Measurements from ENCODE around the gene ARSB.
"Not testable (repeated sequence)": the region's sequence is repeated elsewhere in the genome, so short reads cannot be mapped to it uniquely, and the experiment has no call there.

The ARSB gene

GRCh38 chr5:78953092-78953800, 31.9 kb downstream of the ARSB start:
- DNase-seq (ENCODE audit: low read depth), result no peak

- DNase-seq (ENCODE audit: low read depth), result no peak
Measured at GRCh38 chr5:78930721-78931120, 54.4 kb downstream of the ARSB start.

GRCh38 chr5:78929833-78930232, 55.3 kb downstream of the ARSB start:
- DNase-seq (ENCODE audit: low read depth), result no peak

GRCh38 chr5:78927657-78928282, 57.3 kb downstream of the ARSB start:
- DNase-seq (ENCODE audit: low read depth), result no peak

- DNase-seq (ENCODE audit: low read depth), result no peak
Measured at GRCh38 chr5:78926252-78926651, 58.9 kb downstream of the ARSB start.

- DNase-seq (ENCODE audit: low read depth), result no peak
Measured at GRCh38 chr5:78925129-78925876, 59.8 kb downstream of the ARSB start.

GRCh38 chr5:78923622-78923970, 61.5 kb downstream of the ARSB start:
- DNase-seq (ENCODE audit: low read depth), result no peak

- DNase-seq (ENCODE audit: low read depth), result no peak
Measured at GRCh38 chr5:78922879-78923621, 62.1 kb downstream of the ARSB start.

- no peak for DNase-seq (ENCODE audit: low read depth)
Measured at GRCh38 chr5:78920604-78921003, 64.5 kb downstream of the ARSB start.

- DNase-seq (ENCODE audit: low read depth), result no peak
Measured at GRCh38 chr5:78919796-78920195, 65.3 kb downstream of the ARSB start.

GRCh38 chr5:78916044-78916443, 69.1 kb downstream of the ARSB start:
- DNase-seq (ENCODE audit: low read depth), result no peak

- DNase-seq (ENCODE audit: low read depth), result no peak
Measured at GRCh38 chr5:78915170-78915569, 69.9 kb downstream of the ARSB start.

GRCh38 chr5:78912811-78913210, 72.3 kb downstream of the ARSB start:
- DNase-seq (ENCODE audit: low read depth), result no peak

GRCh38 chr5:78912085-78912771, 72.9 kb downstream of the ARSB start:
- DNase-seq (ENCODE audit: low read depth), result no peak

- not testable (repeated sequence) for DNase-seq (ENCODE audit: low read depth)
Measured at GRCh38 chr5:78909224-78909983, 75.7 kb downstream of the ARSB start.

GRCh38 chr5:78908173-78909061, 76.7 kb downstream of the ARSB start:
- no peak for DNase-seq (ENCODE audit: low read depth)

- no peak for DNase-seq (ENCODE audit: low read depth)
Measured at GRCh38 chr5:78907255-78907891, 77.7 kb downstream of the ARSB start.

- no peak for DNase-seq (ENCODE audit: low read depth)
Measured at GRCh38 chr5:78905084-78905938, 79.8 kb downstream of the ARSB start.

GRCh38 chr5:78903861-78904260, 81.2 kb downstream of the ARSB start:
- no peak for DNase-seq (ENCODE audit: low read depth)
